Testis (tissue), 3 donors: Measurements from ENCODE around the gene SPG7. TPM values are rescaled to one million over a fixed set of nuclear protein-coding genes. Genes with fewer than 3 reads are reported as not detected.

Experiments used
- DNase-seq: peaks from one replicate; pipeline ENCODE4 v3.0.0-alpha.2; 2019
- H3K27ac ChIP-seq, 2 donors: fragments of 200-600 bp; sonication (generic); one replicate each; pipeline ENCODE4 v1.5.1; 2019
- H3K27me3 ChIP-seq: fragments of 200-600 bp; sonication (generic); one replicate; pipeline ENCODE4 v1.5.1; 2019
- H3K36me3 ChIP-seq: fragments of 200-600 bp; sonication (generic); one replicate; pipeline ENCODE4 v1.5.1; 2017; ENCODE audit warnings: low read depth; ENCODE audit errors: missing control alignments
- H3K4me1 ChIP-seq: fragments of 200-600 bp; sonication (generic); one replicate; pipeline ENCODE4 v1.5.1; 2019
- H3K4me3 ChIP-seq, 2 donors: fragments of 200-600 bp; sonication (generic); one replicate each; pipeline ENCODE4 v1.5.1; 2017 to 2019
- H3K9me3 ChIP-seq: fragments of 200-600 bp; sonication (generic); one replicate; pipeline ENCODE4 v1.5.1; 2017
- CTCF ChIP-seq, 3 experiments: fragments of 450-650 bp in 2 of 3; fragments of 200-600 bp in 1 of 3; sonication (generic) in 1 of 3; IDR thresholded peaks; one replicate each; pipeline ENCODE4 v1.5.1; 2016 to 2019; ENCODE audit warnings: antibody characterized with exemption in 3 of 3, mild to moderate bottlenecking in 2 of 3, moderate library complexity in 1 of 3
- POLR2A ChIP-seq: fragments of 450-650 bp; IDR thresholded peaks from one replicate; pipeline ENCODE4 v1.6.1; 2017; ENCODE audit warnings: antibody characterized with exemption, mild to moderate bottlenecking, moderate library complexity
- WGBS, 2 donors: methylation state at CpG; one replicate each; pipeline ENCODE4 v1.1.5; 2018; 5-methylcytosine and 5-hydroxymethylcytosine counted together
- intact Hi-C: fragments of 100-400 bp; cut with DNase I; formaldehyde crosslinking; loops from one replicate; pipeline ENCODE4 v1.15.1; 2023; ENCODE audit warnings: low total_unique reads
- polyA plus RNA-seq: library from polyadenylated mRNA; stranded (reverse); fragments of 350-450 nt; fragmentation: Illumina TruSeq; extraction: RNeasy Lipid Tissue Mini Kit (QIAGEN cat#74804); gene quantifications from one replicate; pipeline ENCODE4 v1.2.3, GENCODE V29; 2014; ENCODE audit warnings: low read depth, low replicate concordance; ENCODE audit not compliant: insufficient read depth
- total RNA-seq, 2 donors: library from RNA; depleted of rRNA; stranded (reverse); fragments of >200 nt; gene quantifications; one replicate each; pipeline ENCODE4 v1.2.3, GENCODE V29; 2016

The SPG7 gene
- total and polyA plus RNA-seq, 3 donors from 2014 or later: 97.9 to 307 (median 275) TPM

GRCh38 chr16:89510526-89510925 lies 2.3 kb downstream of the SPG7 start:
- TF ChIP-seq POLR2A (no peak), CTCF (IDR thresholded peaks at IDR 0.05) (no peak)
- intact Hi-C loops: no loop called here
- WGBS, 2 donors: 81 to 86% methylated on average over 9 of the region's 9 CpGs
- peaks cover 31% of the 10 kb centered on the region for H3K4me1 ChIP-seq
- no peak for DNase-seq
- no peak overlapping the region for H3K27ac ChIP-seq
- no peak overlapping the region for H3K4me3 ChIP-seq
- no peaks in the 10 kb centered on the region for H3K27me3 ChIP-seq
- no peaks in the 10 kb centered on the region for H3K9me3 ChIP-seq
- H3K36me3 ChIP-seq: no peaks in the 10 kb centered on the region

DNA sequence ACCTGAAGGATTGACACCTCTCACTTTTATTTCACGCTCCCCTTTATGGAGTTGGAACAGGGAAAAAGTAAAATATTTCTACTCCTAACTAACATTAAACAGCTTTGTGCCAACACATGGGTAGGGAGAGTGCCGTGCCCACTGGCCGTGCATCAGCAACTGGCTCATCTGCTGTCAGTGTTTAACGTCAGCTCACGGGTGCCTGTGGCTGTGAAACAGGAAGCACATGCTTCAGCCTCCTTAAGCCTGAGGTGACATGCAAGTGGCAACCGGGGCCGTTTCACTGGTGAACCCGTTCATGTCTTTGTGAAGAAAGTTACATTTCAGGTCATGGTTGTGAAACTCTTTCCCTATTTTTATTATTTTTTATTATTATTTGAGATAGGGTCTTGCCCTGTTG lies 3.2 kb downstream of the SPG7 start:
- no peaks in the 10 kb centered on the region for H3K9me3 ChIP-seq
- H3K36me3 ChIP-seq: no peaks in the 10 kb centered on the region
- H3K4me1 ChIP-seq: peaks cover 23% of the 10 kb centered on the region
- no peak for TF ChIP-seq CTCF (IDR thresholded peaks at IDR 0.05)
- TF ChIP-seq POLR2A: no peak
- H3K4me3 ChIP-seq: no peak overlapping the region
- WGBS, 2 donors: 84 to 87% methylated on average over 8 of the region's 8 CpGs
- intact Hi-C loops: no loop called here
- no peak overlapping the region for H3K27ac ChIP-seq
- no peak for DNase-seq
- no peaks in the 10 kb centered on the region for H3K27me3 ChIP-seq

- WGBS, 2 donors: 91 to 96% methylated on average over 9 of the region's 9 CpGs
- TF ChIP-seq POLR2A (no peak), CTCF (IDR thresholded peaks at IDR 0.05) (no peak)
- intact Hi-C loops: no loop called here
These were observed 4.2 kb downstream of the SPG7 start for GRCh38 chr16:89512453-89512852.

GRCh38 chr16:89517128-89517527 lies 8.9 kb downstream of the SPG7 start:
- no peak overlapping the region for H3K27ac ChIP-seq
- DNase-seq: no peak
- H3K9me3 ChIP-seq: no peaks in the 10 kb centered on the region
- H3K4me1 ChIP-seq: no peaks in the 10 kb centered on the region
- intact Hi-C loops: no loop called here
- no peaks in the 10 kb centered on the region for H3K36me3 ChIP-seq
- TF ChIP-seq CTCF (IDR thresholded peaks at IDR 0.05) (no peak), POLR2A (no peak)
- H3K27me3 ChIP-seq: no peaks in the 10 kb centered on the region
- no peak overlapping the region for H3K4me3 ChIP-seq
- 75 to 97% methylated on average over 7 to 9 of the region's 9 CpGs for WGBS, 2 donors

More at GRCh38 chr16:89512453-89512852, 4.2 kb downstream of the SPG7 start:
- no peak overlapping the region for H3K4me3 ChIP-seq
- no peak for DNase-seq
- H3K27ac ChIP-seq: no peak overlapping the region
- no peaks in the 10 kb centered on the region for H3K36me3 ChIP-seq
- H3K9me3 ChIP-seq: no peaks in the 10 kb centered on the region
- peaks cover 15% of the 10 kb centered on the region for H3K4me1 ChIP-seq
- no peaks in the 10 kb centered on the region for H3K27me3 ChIP-seq

GRCh38 chr16:89519881-89520280 lies 11.7 kb downstream of the SPG7 start:
- no peak for TF ChIP-seq CTCF (IDR thresholded peaks at IDR 0.05)
- TF ChIP-seq POLR2A: no peak
- no peak overlapping the region for H3K27ac ChIP-seq
- no peaks in the 10 kb centered on the region for H3K36me3 ChIP-seq

More at GRCh38 chr16:89519881-89520280, 11.7 kb downstream of the SPG7 start:
- no peak for DNase-seq
- Histone ChIP-seq H3K4me3 (no peak overlapping the region), H3K9me3 (no peaks in the 10 kb centered on the region), H3K4me1 (no peaks in the 10 kb centered on the region), H3K27me3 (no peaks in the 10 kb centered on the region)
- intact Hi-C loops: no loop called here
- WGBS, 2 donors: 84 to 87% methylated on average over 15 of the region's 15 CpGs
